Eye (tissue), 1 donor: ENCODE results near the gene CAMKK1.
A peak's percentile ranks its signal among the peaks of the same experiment; 100 is the strongest.

Source experiments
- DNase-seq: peaks from one replicate; pipeline ENCODE4 v3.0.0-alpha.2; 2015

Gene CAMKK1

DNA sequence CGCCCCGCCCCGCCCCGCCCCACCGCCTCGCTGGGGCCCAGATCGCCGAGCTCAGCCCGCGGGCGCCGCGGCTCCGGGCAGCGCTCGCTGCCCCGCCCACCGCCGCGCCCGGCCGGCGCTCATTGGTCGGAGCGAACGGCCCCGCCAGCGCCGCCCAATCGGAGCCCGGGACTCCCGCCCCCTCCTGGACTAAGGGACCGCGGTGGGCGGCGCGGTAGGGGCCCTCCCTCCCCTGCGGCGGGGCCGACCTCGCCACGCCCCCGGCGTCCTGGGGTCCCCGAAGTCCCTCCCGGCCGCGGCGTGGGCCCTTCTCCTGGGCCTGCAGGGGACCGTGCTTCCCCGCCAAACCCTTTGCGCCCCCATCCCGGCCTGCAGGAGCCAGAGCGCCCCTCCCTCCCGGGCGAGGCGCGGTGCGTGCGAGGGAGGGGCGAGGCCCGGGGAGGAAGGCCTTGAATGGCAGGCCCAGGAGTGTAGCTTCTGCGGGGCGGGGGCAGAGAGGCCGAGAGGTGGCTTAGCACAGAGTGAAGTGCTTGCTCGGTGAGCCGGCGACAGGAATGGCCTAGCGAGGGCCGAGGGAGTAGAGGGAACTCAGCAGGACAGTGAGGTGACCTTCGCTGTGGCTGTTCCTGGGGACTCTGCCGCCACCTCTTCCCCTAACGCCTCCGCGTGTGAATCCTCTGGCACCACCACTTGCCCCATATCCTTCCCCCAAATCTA lies at the start of gene CAMKK1:
Gene CAMKK1, minus strand, starts transcription at position 51 of the 717 bp plus-strand sequence. CDS start 7,366 bp downstream, outside the sequence.
- DNase-seq: peak; percentile 93

- no peak for DNase-seq
Measured at GRCh38 chr17:3940965-3941698, 48.3 kb upstream of the CAMKK1 start.

DNA sequence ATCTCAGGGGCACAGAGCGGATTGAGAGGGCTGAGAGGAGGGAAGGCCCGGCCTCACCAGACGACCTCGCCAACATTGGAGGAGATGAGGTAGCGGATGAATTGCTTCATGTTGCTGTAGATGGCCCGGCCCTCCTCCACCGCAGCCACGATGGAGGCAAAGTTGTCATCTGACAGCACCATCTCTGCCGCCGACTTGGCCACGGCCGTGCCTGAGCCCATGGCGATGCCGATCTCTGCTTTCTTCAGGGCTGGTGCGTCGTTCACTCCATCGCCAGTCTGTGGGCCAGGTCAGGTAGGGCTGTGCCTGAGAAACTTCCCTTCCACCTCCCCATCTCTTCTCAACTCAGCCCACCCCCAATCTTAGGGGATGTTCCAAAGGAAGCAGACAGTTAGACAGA lies 44.5 kb upstream of the CAMKK1 start:
- DNase-seq: no peak

DNA sequence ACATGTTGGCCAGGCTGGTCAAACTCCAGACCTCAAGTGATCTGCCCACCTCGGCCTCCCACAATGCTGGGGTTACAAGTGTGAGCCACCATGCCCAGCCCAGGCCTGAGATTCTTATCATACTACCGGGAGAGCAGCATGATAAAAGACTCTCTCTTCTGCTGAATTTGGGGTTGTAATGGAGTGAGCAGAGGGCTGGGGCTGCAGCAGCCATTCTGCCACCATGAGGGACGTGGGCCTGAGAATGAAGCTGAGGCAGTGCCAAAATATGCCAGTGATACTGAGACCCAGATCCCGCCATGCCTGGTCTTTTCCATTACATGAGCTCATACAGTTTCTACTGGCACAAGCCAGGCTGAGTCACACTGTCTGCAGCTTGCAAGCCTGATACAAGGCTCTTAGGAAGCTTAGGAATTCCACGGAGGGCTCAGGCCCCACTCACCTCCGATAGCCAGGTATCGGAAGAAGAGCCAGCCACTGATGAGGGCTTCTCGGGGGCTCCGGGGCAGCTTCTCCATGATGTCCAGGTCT lies 43.0 kb upstream of the CAMKK1 start:
- DNase-seq: no peak

- peak; percentile 84 for DNase-seq
Measured at GRCh38 chr17:3935140-3935542, 42.3 kb upstream of the CAMKK1 start.

DNA sequence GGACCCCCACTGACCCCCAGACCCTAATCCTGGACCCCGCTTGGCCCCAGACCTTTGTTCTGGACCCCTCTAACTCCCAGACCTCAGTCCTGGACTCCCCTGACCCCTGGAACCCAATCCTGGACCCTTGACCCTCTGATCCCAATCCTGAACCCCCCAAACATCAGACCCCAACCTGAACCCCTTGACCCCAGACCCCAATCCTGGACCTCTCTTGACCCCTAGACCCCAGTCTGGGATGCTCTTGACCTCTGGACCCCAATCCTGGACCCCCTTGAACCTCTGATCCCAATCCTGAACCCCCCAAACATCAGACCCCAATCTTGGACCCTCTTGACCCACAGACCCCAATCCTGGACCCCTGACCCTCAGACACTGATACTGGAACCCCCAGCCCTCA lies 36.9 kb upstream of the CAMKK1 start:
- no peak for DNase-seq

GRCh38 chr17:3929181-3929580 lies 36.3 kb upstream of the CAMKK1 start:
- no peak for DNase-seq

DNA sequence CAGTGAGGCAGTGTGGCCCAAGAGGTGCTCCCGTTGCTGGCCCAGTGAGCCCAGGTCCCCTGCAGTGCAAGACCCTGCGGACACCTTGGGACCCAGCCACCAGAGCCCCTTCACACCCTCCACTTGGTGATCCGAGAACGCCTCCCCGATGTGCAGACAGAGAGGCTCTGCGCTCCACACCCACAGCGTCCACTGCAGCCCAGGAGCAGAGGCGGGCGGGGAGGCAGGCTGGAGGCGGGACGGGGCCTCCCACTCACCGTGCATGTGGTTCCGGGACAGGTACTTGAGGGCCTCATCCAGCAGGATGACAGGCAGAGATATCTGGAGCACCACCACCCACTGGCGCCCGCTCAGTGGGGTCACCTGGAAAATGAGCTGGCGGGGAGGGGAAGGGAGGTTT lies 35.6 kb upstream of the CAMKK1 start:
- DNase-seq: no peak

GRCh38 chr17:3927628-3928340 lies 34.9 kb upstream of the CAMKK1 start:
- DNase-seq: no peak

DNA sequence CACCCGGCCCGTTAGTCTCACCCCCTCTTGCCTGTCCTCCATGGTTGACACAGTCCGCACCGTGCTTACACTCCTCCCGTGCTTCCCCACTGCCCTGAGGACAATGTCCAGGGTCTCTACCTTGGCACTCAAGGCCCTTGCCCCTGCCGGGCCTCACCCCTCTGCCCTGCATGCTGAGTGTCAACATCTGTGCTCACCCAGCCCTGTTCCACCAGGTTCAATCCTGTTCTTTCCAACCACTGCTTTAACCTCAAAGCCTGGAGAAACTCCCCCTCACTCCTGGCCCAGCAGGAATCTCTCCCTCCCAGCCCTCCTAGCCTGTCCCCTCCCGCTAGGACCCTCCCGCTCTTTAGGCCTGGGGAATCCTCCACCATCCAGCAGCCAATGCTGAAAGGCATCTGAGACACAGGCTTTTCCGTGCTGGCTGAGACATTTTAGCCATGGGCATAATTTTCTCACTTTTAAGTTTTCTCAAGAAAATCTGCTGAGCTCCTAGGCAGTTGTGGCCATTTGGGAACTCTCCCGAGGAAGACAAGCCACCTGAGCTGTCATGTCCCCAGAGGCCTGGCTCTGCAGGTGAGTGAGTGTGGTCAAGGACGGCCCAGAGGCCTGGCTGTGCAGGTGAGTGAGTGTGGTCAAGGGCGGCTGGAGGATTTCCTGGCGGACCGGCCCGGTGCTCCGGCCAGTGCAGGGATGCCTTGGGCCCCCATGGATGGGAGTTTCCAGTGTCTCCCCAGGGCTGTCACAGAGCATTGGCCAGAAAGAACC lies 34.2 kb upstream of the CAMKK1 start:
- DNase-seq: no peak

GRCh38 chr17:3925684-3926485 lies 33.0 kb upstream of the CAMKK1 start:
- DNase-seq: no peak

DNA sequence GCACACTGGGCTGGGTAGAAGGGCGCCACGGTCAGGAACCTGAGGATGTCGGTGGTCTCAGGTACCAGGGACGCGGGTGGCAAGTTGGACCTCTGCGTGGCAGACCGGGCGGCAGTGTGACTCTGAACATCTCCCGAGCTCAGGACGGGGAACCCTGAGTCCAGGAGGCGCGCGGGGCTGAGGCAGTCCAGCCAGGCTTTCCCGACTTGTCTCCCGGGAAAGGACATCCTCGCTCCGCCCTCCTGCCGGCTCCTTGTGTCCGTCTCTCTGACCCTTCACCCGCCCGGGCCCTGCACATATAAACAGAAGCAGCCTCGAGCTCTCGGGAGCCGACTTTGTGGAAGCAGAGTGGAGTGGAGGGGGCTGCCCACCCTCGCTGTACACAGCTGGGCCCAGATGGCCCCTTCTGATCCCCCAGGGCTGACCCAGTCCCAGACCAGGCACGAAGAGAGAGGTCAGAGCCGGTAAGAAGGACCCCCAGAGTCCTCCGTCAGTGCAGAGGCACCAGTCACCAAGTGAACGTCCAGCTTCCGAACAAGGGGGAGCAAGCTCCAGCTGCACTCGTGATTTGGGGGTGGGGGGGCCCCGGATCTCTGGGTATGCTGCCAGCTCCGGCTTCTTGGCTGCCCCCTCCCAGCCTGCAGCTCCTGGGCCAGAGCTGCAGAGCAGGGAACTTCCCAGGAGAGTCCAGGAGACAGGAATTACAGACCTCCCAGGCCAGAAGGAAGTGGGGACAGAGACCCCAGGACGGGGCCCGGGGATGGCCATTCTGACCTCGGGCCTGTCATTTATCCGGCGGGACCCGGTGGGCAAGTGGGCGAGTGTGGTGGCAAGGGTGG lies 31.9 kb upstream of the CAMKK1 start:
- peak; percentile 61 for DNase-seq

GRCh38 chr17:3923466-3924190 lies 30.8 kb upstream of the CAMKK1 start:
- no peak for DNase-seq

- no peak for DNase-seq
Measured at GRCh38 chr17:3922765-3923164, 29.9 kb upstream of the CAMKK1 start.

DNA sequence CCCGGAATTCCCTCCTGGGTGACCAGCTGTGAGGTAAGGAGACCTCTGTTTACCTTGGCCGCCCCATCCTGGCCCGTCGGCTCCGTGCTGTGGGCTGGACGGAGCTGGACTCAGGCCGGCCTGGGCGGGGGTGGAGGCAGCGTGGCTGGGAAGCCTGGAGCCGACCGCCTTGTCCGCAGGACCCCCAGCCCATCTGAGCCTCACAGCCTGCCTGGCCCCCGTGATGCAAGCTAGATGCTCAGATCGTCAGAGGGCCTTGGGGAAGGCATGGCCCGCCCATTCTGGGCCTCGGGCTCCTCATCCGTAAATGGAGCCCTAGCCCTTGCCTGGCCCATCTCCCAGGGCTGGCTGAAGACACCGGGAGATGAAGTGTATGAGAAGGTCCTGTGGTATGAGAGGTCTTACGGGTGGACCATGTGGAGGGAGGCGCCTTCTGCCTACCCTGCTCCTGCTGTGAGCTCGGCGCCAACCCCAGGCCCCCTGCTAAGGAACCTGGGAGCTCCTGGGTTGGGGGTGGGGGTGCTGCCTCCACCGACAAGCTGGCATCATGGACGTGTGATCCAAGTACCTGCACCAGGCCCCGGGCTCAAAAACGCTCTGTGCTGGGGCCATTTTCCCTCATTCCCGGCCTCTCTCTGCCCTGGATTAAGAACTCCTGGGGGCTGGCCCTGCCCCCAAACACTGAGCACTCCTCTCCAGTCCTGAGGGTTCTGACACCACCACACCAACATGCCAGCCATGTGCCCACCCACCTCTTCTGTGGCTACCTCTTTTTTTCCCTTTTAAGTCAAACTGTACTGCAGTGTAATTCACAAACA lies 28.9 kb upstream of the CAMKK1 start:
- DNase-seq: no peak

DNA sequence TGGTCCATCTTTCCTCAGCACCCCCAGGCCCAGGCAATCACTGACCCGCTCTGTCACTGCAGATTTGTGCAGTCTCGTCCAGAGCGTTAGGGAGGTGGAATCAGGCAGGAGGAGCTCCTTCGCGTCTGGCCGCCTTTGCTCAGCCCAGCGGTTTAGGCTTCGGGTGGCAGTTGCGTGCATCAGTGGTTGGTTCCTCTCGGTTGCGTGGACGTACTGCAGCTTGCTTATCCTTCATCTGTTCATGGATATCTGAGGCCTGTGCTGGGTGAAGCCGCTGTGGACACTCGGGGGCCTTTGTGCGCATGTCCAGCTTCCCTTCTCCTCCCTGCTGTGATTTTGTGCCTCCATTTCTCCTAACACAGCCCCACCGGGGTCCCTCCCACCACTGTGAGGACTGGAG lies 28.2 kb upstream of the CAMKK1 start:
- DNase-seq: peak; percentile 83

GRCh38 chr17:3919123-3919624 lies 26.3 kb upstream of the CAMKK1 start:
- DNase-seq: no peak

GRCh38 chr17:3918372-3919122 lies 25.7 kb upstream of the CAMKK1 start:
- DNase-seq: no peak
